PC-9 (cell line): ENCODE data around the gene RBM8A. TPM values are rescaled to one million over a fixed set of nuclear protein-coding genes. Genes with fewer than 3 reads are reported as not detected.

Experiments
- BruUV-seq: library from RNA; stranded (reverse); fragments of 400-500 nt; replicated peaks from 2 replicates; lab custom pipeline; 2021; lab: Mats Ljungman, UMichigan
- CTCF ChIA-PET: fragments of 300-600 bp; sonication (Branson Sonifier 250); formaldehyde crosslinking; loops from one replicate; lab custom pipeline; 2022; ENCODE audit warnings: antibody characterized with exemption; lab: Charles Lee
- POLR2A ChIA-PET: fragments of 300-600 bp; sonication (Branson Sonifier 250); formaldehyde crosslinking; loops from one replicate; lab custom pipeline; 2022; ENCODE audit warnings: antibody characterized with exemption; ENCODE audit not compliant: unreplicated experiment; lab: Charles Lee
- DNase-seq, 2 experiments: peaks; one replicate each; pipeline versions ENCODE4 v3.0.0 to v3.0.0-alpha.2; 2015 to 2022; ENCODE audit warnings: mixed read lengths in 1 of 2
- H2AFZ ChIP-seq: fragments of 200-600 bp; sonication (generic); 2 replicates; pipeline ENCODE4 v1.8.1; 2017; ENCODE audit warnings: antibody characterized with exemption
- H3F3A ChIP-seq: fragments of 200-600 bp; sonication (generic); 2 replicates; pipeline ENCODE4 v1.8.1; 2017; ENCODE audit warnings: antibody characterized with exemption, mild to moderate bottlenecking, low read depth; ENCODE audit not compliant: insufficient read depth
- H3K27ac ChIP-seq: fragments of 200-600 bp; sonication (generic); 2 replicates; pipeline ENCODE4 v1.6.1; 2016; ENCODE audit warnings: mixed run types
- H3K27me3 ChIP-seq: fragments of 200-600 bp; sonication (generic); 2 replicates; pipeline ENCODE4 v1.6.1; 2016; ENCODE audit warnings: low read depth, mixed run types; ENCODE audit not compliant: insufficient read depth
- H3K36me3 ChIP-seq: fragments of 200-600 bp; sonication (generic); 2 replicates; pipeline ENCODE4 v1.6.1; 2016; ENCODE audit warnings: low read depth, mixed run types
- H3K4me1 ChIP-seq: fragments of 200-600 bp; sonication (generic); replicated peaks from 2 replicates; pipeline ENCODE4 v1.6.1; 2016; ENCODE audit warnings: mixed run types; ENCODE audit not compliant: insufficient read depth
- H3K4me2 ChIP-seq: fragments of 200-600 bp; sonication (generic); 2 replicates; pipeline ENCODE4 v1.6.1; 2017; ENCODE audit warnings: mixed run types
- H3K4me3 ChIP-seq: fragments of 200-600 bp; sonication (generic); 2 replicates; pipeline ENCODE4 v1.6.1; 2016; ENCODE audit warnings: mixed run types
- H3K79me2 ChIP-seq: fragments of 200-600 bp; sonication (generic); 2 replicates; pipeline ENCODE4 v1.6.1; 2017; ENCODE audit warnings: low read depth, mixed run types
- H3K9me2 ChIP-seq: fragments of 200-600 bp; sonication (generic); 2 replicates; pipeline ENCODE4 v1.8.1; 2017; ENCODE audit warnings: mild to moderate bottlenecking; ENCODE audit not compliant: insufficient read depth
- H3K9me3 ChIP-seq: fragments of 200-600 bp; sonication (generic); 2 replicates; pipeline ENCODE4 v1.8.1; 2016; ENCODE audit warnings: low read depth; ENCODE audit not compliant: insufficient read depth
- H4K20me1 ChIP-seq: fragments of 200-600 bp; sonication (generic); 2 replicates; pipeline ENCODE4 v1.8.1; 2017; ENCODE audit not compliant: insufficient read depth
- EZH2 ChIP-seq: fragments of 200-600 bp; sonication (generic); IDR thresholded peaks from 2 replicates; pipeline ENCODE4 v1.8.0; 2017; ENCODE audit warnings: antibody characterized with exemption, low read depth
- intact Hi-C: fragments of 100-400 bp; cut with micrococcal nuclease; formaldehyde crosslinking; loops from one replicate; pipeline ENCODE4 v1.10.0; 2022; ENCODE audit not compliant: unreplicated experiment
- total RNA-seq: library from RNA; stranded (reverse); gene quantifications from 2 replicates; pipeline ENCODE4 v1.2.3, GENCODE V29; 2021
- TF ChIP-seq, protein P1 (sequence below): fragments of 200-600 bp; sonication (generic); conservative IDR thresholded peaks from 2 replicates; pipeline ENCODE4 v1.6.1; 2017; ENCODE audit warnings: mixed run types, antibody characterized with exemption, mild to moderate bottlenecking, moderate library complexity

The RBM8A gene
- total RNA-seq, 1 experiment from 2014 or later = 129 TPM

DNA sequence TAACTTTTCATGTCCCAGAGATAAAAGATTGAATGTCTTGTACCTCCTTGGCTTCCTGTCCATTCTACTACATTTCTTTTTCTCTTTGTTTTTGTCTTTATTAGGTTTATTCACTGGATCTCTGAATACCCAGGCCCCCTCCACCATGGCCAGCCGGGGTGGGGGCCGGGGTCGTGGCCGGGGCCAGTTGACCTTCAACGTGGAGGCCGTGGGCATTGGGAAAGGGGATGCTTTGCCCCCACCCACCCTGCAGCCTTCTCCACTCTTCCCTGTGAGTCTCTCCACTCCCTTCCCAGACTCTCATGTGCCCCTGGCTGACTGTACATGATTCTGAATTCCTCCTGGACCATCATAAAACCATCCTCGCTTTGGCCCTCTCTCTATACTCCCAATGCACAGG is 47.4 kb upstream of the RBM8A start:
- Histone ChIP-seq H3K27ac (no peak overlapping the region), H3K4me2 (no peak overlapping the region), H3K9me2 (no peaks in the 10 kb centered on the region), H2AFZ (no peak overlapping the region), H4K20me1 (no peaks in the 10 kb centered on the region), H3K9me3 (no peaks in the 10 kb centered on the region), H3K27me3 (no peaks in the 10 kb centered on the region), H3K79me2 (no peaks in the 10 kb centered on the region), H3K4me1 (peaks cover 20% of the 10 kb centered on the region), H3F3A (peaks cover 21% of the 10 kb centered on the region), H3K4me3 (no peak overlapping the region), H3K36me3 (no peaks in the 10 kb centered on the region)
- intact Hi-C loops = loop anchor here (2.0 to 5.0 kb wide), 2 partner anchors 57 to 126 kb away; partner anchors contain the start of gene PEX11B
- DNase-seq = no peak
- no TSS peak for BruUV-seq
- ChIA-PET POLR2A (no interaction called here), CTCF (no interaction called here)
- TF ChIP-seq, protein P1, sequence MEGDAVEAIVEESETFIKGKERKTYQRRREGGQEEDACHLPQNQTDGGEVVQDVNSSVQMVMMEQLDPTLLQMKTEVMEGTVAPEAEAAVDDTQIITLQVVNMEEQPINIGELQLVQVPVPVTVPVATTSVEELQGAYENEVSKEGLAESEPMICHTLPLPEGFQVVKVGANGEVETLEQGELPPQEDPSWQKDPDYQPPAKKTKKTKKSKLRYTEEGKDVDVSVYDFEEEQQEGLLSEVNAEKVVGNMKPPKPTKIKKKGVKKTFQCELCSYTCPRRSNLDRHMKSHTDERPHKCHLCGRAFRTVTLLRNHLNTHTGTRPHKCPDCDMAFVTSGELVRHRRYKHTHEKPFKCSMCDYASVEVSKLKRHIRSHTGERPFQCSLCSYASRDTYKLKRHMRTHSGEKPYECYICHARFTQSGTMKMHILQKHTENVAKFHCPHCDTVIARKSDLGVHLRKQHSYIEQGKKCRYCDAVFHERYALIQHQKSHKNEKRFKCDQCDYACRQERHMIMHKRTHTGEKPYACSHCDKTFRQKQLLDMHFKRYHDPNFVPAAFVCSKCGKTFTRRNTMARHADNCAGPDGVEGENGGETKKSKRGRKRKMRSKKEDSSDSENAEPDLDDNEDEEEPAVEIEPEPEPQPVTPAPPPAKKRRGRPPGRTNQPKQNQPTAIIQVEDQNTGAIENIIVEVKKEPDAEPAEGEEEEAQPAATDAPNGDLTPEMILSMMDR = no peak
- no peak for TF ChIP-seq EZH2

DNA sequence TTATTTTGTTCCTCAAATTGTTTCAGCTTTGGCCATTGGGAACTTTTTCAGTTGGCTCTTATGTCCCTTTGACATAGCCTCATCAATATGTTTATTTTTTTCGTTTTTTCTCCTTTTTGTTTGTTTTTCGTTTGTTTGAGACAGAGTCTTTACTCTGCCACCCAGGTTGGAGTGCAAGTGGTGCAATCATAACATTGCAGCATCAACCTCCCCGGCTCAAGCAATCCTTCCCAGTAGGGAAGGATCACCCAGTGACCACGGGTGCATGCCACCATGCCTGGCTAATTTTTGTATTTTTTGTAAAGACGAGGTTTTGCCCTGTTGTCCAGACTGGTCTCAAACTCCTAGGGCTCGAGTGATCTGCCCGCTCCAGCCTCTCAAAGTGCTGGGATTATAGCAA is 45.3 kb upstream of the RBM8A start:
- no peaks in the 10 kb centered on the region for H3K9me3 ChIP-seq
- ChIA-PET CTCF (no interaction called here), POLR2A (no interaction called here)
- no TSS peak for BruUV-seq
- no peak overlapping the region for H3K4me2 ChIP-seq
- no peaks in the 10 kb centered on the region for H4K20me1 ChIP-seq
- no peaks in the 10 kb centered on the region for H3K27me3 ChIP-seq
- no peaks in the 10 kb centered on the region for H3K9me2 ChIP-seq
- H3F3A ChIP-seq = peaks cover 3% of the 10 kb centered on the region; the same call in 1 of the 2 replicates
- no peaks in the 10 kb centered on the region for H3K79me2 ChIP-seq
- DNase-seq = no peak
- no peak overlapping the region for H3K4me3 ChIP-seq
- intact Hi-C loops = no loop called here
- no peak overlapping the region for H3K27ac ChIP-seq
- TF ChIP-seq, protein P1 = no peak
- TF ChIP-seq EZH2 = no peak
- H3K36me3 ChIP-seq = no peaks in the 10 kb centered on the region
- H3K4me1 ChIP-seq = peaks cover under 1% of the 10 kb centered on the region
- H2AFZ ChIP-seq = no peak overlapping the region

DNA sequence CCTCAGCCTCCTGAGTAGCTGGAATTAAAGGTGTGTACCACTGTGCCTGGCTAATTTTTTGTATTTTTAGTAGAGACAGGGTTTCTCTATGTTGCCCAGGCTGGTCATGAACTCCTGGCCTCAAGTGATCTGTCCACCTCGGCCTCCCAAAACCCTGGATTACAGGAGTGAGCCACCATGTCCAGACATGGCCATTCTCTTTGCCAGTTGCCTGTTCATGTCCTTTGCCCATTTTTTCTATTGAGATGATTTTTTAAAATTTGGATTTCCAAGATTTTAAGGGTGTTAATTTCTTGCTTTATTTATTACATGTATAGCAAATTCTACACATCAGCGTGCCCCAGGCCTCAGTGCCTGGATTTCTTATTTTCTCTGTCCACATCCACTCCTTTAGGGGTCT is 40.0 kb upstream of the RBM8A start:
- Histone ChIP-seq H3K36me3 (no peaks in the 10 kb centered on the region), H3K27ac (no peak overlapping the region), H3K27me3 (no peaks in the 10 kb centered on the region), H3K9me3 (no peaks in the 10 kb centered on the region), H3K9me2 (no peaks in the 10 kb centered on the region), H4K20me1 (no peaks in the 10 kb centered on the region), H3K79me2 (no peaks in the 10 kb centered on the region), H2AFZ (no peak overlapping the region), H3K4me1 (peaks cover 22% of the 10 kb centered on the region), H3F3A (peaks cover 17% of the 10 kb centered on the region), H3K4me2 (no peak overlapping the region), H3K4me3 (no peak overlapping the region)
- POLR2A ChIA-PET = interaction anchor here (0.6 kb wide), 1 partner anchor 235 kb away, joined by 14 read pairs; no protein-coding TSS in a partner anchor
- CTCF ChIA-PET = interaction anchor here (0.6 kb wide), 1 partner anchor 114 kb away, joined by 4 read pairs; no protein-coding TSS in a partner anchor
- intact Hi-C loops = no loop called here
- BruUV-seq = no TSS peak
- no peak for DNase-seq
- no peak for TF ChIP-seq EZH2
- TF ChIP-seq, protein P1 = no peak
